Nephron (organoid): ENCODE measurements around the gene CD6.
A peak's percentile ranks its signal among the peaks of the same experiment; 100 is the strongest.

ENCODE experiments used
- H3K27ac Mint-ChIP-seq, 3 experiments: 2 replicates each; pipeline ENCODE4 v1.8.0; 2020; ENCODE audit warnings: mixed read lengths in 3 of 3, mild to moderate bottlenecking in 2 of 3, moderate library complexity in 1 of 3
- H3K27me3 Mint-ChIP-seq: 2 replicates; pipeline ENCODE4 v1.8.0; 2021; ENCODE audit warnings: low read depth, mild to moderate bottlenecking, moderate library complexity, mixed read lengths
- H3K36me3 Mint-ChIP-seq: 2 replicates; pipeline ENCODE4 v1.8.0; 2020; ENCODE audit warnings: low read depth, mixed read lengths
- H3K4me1 Mint-ChIP-seq: 2 replicates; pipeline ENCODE4 v1.8.0; 2020; ENCODE audit warnings: mixed read lengths
- H3K4me3 Mint-ChIP-seq, 3 experiments: 2 replicates each; pipeline ENCODE4 v1.8.0; 2020; ENCODE audit warnings: mild to moderate bottlenecking in 3 of 3, mixed read lengths in 3 of 3, moderate library complexity in 2 of 3
- H3K9me3 Mint-ChIP-seq: 2 replicates; pipeline ENCODE4 v1.8.0; 2020; ENCODE audit warnings: mixed read lengths
- CTCF ChIP-seq, 3 experiments: fragments of 200-600 bp; sonication (generic); IDR thresholded peaks; one replicate each; pipeline ENCODE4 v1.5.0; 2021; ENCODE audit warnings: antibody characterized with exemption in 3 of 3; ENCODE audit not compliant: unreplicated experiment in 3 of 3

CD6 gene

DNA sequence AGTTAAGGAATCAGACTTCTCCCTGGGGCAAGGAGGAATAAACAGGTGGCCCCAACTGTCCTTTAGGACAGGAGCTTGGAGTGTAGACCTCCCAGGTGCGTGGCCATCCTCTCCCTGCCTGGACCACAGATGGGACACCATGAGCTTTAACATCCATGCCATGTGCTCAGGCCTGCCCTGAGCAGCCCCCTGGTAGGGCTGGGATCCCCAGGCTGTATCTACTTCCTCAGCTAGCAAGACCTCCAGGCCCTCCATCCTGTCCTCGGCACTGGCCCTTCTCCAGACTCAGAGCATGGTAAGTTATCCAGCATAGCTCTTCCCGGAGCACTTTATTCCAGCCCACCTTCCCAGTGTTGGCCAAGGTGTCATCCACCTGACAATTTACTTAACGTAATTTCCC, 5.7 kb downstream of the CD6 start:
- H3K27me3 Mint-ChIP-seq, result peaks cover 9% of the 10 kb centered on the region
- H3K9me3 Mint-ChIP-seq, result no peaks in the 10 kb centered on the region
- H3K27ac Mint-ChIP-seq, result peak overlapping the region; percentile 60 to 74 (median 66)
- H3K36me3 Mint-ChIP-seq, result no peaks in the 10 kb centered on the region
- peaks cover 29% of the 10 kb centered on the region for H3K4me1 Mint-ChIP-seq
- no peak for TF ChIP-seq CTCF (IDR thresholded peaks at IDR 0.05; ENCODE audit: unreplicated experiment in 3 of 3)
- no peak overlapping the region for H3K4me3 Mint-ChIP-seq

DNA sequence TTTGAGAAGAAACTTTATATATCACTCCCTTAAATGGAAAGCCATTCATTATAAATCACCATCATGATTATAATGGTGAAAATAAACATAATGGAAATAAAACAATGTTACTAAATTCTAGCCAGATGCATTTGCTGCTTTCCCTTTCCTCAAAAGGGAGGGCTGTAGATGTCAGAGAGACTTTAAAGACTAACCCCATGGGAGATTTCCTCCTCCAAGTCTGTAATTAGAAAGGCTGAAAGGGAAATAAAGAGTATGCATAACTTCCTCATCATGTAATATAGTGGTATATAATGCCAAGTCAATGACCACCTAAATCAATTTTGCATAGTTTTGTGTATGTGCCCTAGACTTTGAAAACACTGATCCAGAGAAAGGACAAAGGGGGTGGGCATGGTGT, 6.4 kb downstream of the CD6 start:
- H3K27ac Mint-ChIP-seq, result peak overlapping the region; percentile 60 to 74 (median 66)
- no peak overlapping the region for H3K4me3 Mint-ChIP-seq
- H3K27me3 Mint-ChIP-seq, result peaks cover 9% of the 10 kb centered on the region
- no peak for TF ChIP-seq CTCF (IDR thresholded peaks at IDR 0.05; ENCODE audit: unreplicated experiment in 3 of 3)
- H3K36me3 Mint-ChIP-seq, result no peaks in the 10 kb centered on the region
- H3K9me3 Mint-ChIP-seq, result no peaks in the 10 kb centered on the region
- H3K4me1 Mint-ChIP-seq, result peaks cover 29% of the 10 kb centered on the region

DNA sequence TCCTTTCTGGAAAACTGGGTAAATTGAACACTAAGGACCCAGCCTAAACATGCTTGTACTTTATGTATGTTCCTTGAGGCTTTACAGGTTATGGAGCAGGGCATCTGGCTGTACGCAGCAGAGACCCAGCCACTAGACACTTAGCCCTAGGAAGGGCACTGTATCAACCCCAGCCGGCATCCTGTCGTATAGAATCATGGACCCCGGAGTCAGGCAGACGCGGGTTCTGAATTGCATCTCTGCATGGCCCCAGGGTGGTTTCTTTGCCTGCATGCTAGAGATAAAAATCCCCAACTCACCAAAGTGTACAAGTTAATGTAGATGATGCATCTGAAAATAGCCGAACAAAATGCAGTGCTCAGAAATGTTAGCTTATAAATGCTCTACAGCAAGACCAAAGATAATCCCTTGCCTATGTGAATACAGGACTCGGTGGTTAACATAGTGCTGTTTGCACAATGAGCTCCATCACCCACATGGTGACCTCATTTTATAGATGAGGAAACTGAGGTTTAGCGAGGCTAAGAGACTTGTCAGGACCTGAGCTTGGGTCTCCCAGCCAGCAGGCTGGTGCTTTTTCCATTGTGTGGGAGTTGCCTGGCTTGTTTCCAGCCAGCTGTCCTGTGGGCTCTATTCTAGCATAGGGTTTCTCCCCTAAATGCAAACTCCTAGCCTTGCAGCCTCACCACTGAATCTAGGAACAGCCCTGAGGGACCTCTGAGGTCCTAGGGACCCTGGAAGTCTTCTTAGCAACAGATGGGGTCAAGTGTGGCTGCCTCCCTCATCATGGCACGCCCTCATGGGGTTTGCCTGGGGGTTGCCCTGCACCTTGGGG, 7.3 kb downstream of the CD6 start:
- Mint-ChIP-seq H3K9me3 (no peaks in the 10 kb centered on the region), H3K4me1 (peaks cover 29% of the 10 kb centered on the region), H3K27me3 (peaks cover 12% of the 10 kb centered on the region)

GRCh38 chr11:60981515-60981914, 10.0 kb downstream of the CD6 start:
- Mint-ChIP-seq H3K4me3 (no peak overlapping the region), H3K9me3 (no peaks in the 10 kb centered on the region), H3K4me1 (peaks cover 33% of the 10 kb centered on the region), H3K27me3 (peaks cover 14% of the 10 kb centered on the region), H3K27ac (no peak overlapping the region), H3K36me3 (no peaks in the 10 kb centered on the region)
- no peak for TF ChIP-seq CTCF (IDR thresholded peaks at IDR 0.05; ENCODE audit: unreplicated experiment in 3 of 3)

More for the DNA sequence above, 7.3 kb downstream of the CD6 start:
- no peak for TF ChIP-seq CTCF (IDR thresholded peaks at IDR 0.05; ENCODE audit: unreplicated experiment in 3 of 3)
- Mint-ChIP-seq H3K27ac (peak overlapping the region in 2 of 3 experiments; percentile 54 to 60), H3K36me3 (no peaks in the 10 kb centered on the region), H3K4me3 (no peak overlapping the region)

DNA sequence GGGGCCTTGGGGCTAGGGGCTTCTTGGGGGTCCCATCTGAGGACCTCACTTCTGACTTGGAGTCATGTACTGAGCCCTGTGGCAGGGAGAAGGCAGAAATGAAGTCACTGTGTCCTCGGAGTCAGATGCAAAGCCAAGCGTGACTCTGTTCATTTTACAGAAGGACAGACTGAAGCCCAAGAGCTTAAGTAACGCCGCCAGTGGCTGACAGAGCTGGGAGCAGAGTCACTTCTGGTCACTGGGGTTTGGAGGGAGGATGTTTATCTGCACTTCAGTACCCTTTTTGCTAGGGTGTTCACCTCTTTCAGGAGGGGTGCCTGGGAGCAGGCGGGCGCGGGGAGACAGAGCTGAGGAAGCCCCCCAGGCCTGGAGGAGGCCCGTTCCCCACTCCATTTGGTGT, 10.7 kb downstream of the CD6 start:
- H3K4me1 Mint-ChIP-seq, result peaks cover 26% of the 10 kb centered on the region
- H3K36me3 Mint-ChIP-seq, result no peaks in the 10 kb centered on the region

More for the DNA sequence above, 10.7 kb downstream of the CD6 start:
- H3K27me3 Mint-ChIP-seq, result peaks cover 9% of the 10 kb centered on the region
- no peak for TF ChIP-seq CTCF (IDR thresholded peaks at IDR 0.05; ENCODE audit: unreplicated experiment in 3 of 3)
- no peaks in the 10 kb centered on the region for H3K9me3 Mint-ChIP-seq
- no peak overlapping the region for H3K4me3 Mint-ChIP-seq
- H3K27ac Mint-ChIP-seq, result no peak overlapping the region
